Measurements from ENCODE around the gene PDCL2. TPM values are rescaled to one million over a fixed set of nuclear protein-coding genes. Genes with fewer than 3 reads are reported as not detected.

PDCL2 gene
- total and polyA plus RNA-seq, 9 of the 15 experiments (the other 6 are each of a cell fraction or from before 2014, with no cell fraction given): 0.62 to 2.5 (median 1.2) TPM

GRCh38 chr4:55545641-55546505 is 46.2 kb downstream of the PDCL2 start (continued):
- peak; percentile 89 for TF ChIP-seq HMGN3 (IDR thresholded peaks at IDR 0.05; ENCODE audit: borderline replicate concordance, extremely low read depth, insufficient read length, low read depth, low read length)
- TF ChIP-seq EWSR1 (IDR thresholded peaks at IDR 0.05; ENCODE audit: borderline replicate concordance, low read depth, partially characterized antibody): no peak
- TF ChIP-seq ZNF175 (CRISPR knock-in tag; IDR thresholded peaks at IDR 0.05; ENCODE audit: low read depth): no peak
- no peak for TF ChIP-seq CBX3 (IDR thresholded peaks at IDR 0.05; ENCODE audit: borderline replicate concordance in 1 of 2, low read length in 2 of 2)
- no peak for TF ChIP-seq CBX2 (IDR thresholded peaks at IDR 0.05; ENCODE audit: insufficient read depth, low read length, poor library complexity, severe bottlenecking)
- TF ChIP-seq PCBP1 (IDR thresholded peaks at IDR 0.05; ENCODE audit: low read depth, low read length, poor library complexity, severe bottlenecking): no peak
- TF ChIP-seq RBM17 (IDR thresholded peaks at IDR 0.05; ENCODE audit: borderline replicate concordance, low read depth, low read length): no peak
- no peak for TF ChIP-seq ZBTB43 (CRISPR knock-in tag; IDR thresholded peaks at IDR 0.05)
- peak; percentile 69 for TF ChIP-seq ZEB2 (IDR thresholded peaks at IDR 0.05)
- TF ChIP-seq ZNF232 (CRISPR knock-in tag; IDR thresholded peaks at IDR 0.05): no peak
- TF ChIP-seq CHCHD3 (CRISPR knock-in tag; IDR thresholded peaks at IDR 0.05): no peak
- TF ChIP-seq KLF16 (IDR thresholded peaks at IDR 0.05): no peak
- no peak for TF ChIP-seq FOXK2 (conservative IDR thresholded peaks at IDR 0.05 in 1 of 2, IDR thresholded peaks at IDR 0.05 in 1 of 2; ENCODE audit: low read depth in 2 of 2)
- no peak for TF ChIP-seq ZNF318 (IDR thresholded peaks at IDR 0.05; ENCODE audit: borderline replicate concordance in 1 of 2, low read depth in 1 of 2)
- TF ChIP-seq ZBTB1 (CRISPR knock-in tag; IDR thresholded peaks at IDR 0.05; ENCODE audit: borderline replicate concordance, low read depth): peak; percentile 95
- TF ChIP-seq DNMT1 (IDR thresholded peaks at IDR 0.05): no peak
- no peak for TF ChIP-seq DDX20 (tag; IDR thresholded peaks at IDR 0.05; ENCODE audit: low read depth)
- peak; percentile 84 for TF ChIP-seq RB1 (IDR thresholded peaks at IDR 0.05; ENCODE audit: low read depth)

All from K562 (cell line).